Panc1 (cell line): ENCODE measurements around the gene SDHAF4. TPM values are rescaled to one million over a fixed set of nuclear protein-coding genes. Genes with fewer than 3 reads are reported as not detected.

Source experiments
- ATAC-seq: fragments of 200-7000 bp; cut with Tn5 transposase; 2 replicates; pipeline ENCODE4 v1.9.1; 2020; ENCODE audit warnings: mild to moderate bottlenecking, moderate library complexity
- BruUV-seq: library from RNA; stranded (reverse); fragments of 400-500 nt; replicated peaks from 2 replicates; lab custom pipeline; 2021; lab: Mats Ljungman, UMichigan
- CTCF ChIA-PET: fragments of 300-600 bp; sonication (Branson Sonifier 250); formaldehyde crosslinking; loops from one replicate; lab custom pipeline; 2022; ENCODE audit warnings: antibody characterized with exemption; lab: Charles Lee
- POLR2A ChIA-PET: fragments of 300-600 bp; sonication (Branson Sonifier 250); formaldehyde crosslinking; loops from one replicate; lab custom pipeline; 2022; ENCODE audit warnings: antibody characterized with exemption; lab: Charles Lee
- DNase-seq: peaks from one replicate; pipeline ENCODE4 v3.0.0-alpha.2; 2010; ENCODE audit warnings: low read depth, low spot score
- H3K27ac ChIP-seq: 2 replicates; pipeline ENCODE4 v1.5.1; 2011; ENCODE audit warnings: mild to moderate bottlenecking, low read length, inconsistent platforms
- H3K27me3 ChIP-seq: fragments of 200-500 bp; sonication (Bioruptor generic); 2 replicates; pipeline ENCODE4 v1.6.0; 2014; ENCODE audit warnings: low read length, inconsistent platforms; ENCODE audit not compliant: control insufficient read depth, insufficient read depth
- H3K36me3 ChIP-seq: fragments of 200-500 bp; sonication (Bioruptor generic); 2 replicates; pipeline ENCODE4 v1.5.1; 2014; ENCODE audit warnings: inconsistent platforms, mild to moderate bottlenecking, low read length, moderate library complexity; ENCODE audit not compliant: control insufficient read depth, insufficient read depth
- H3K4me1 ChIP-seq: 2 replicates; pipeline ENCODE4 v1.5.1; 2011; ENCODE audit warnings: inconsistent platforms, mild to moderate bottlenecking, low read length, moderate library complexity; ENCODE audit not compliant: control insufficient read depth, insufficient read depth
- H3K4me3 ChIP-seq, 2 experiments: 2 replicates each; pipeline ENCODE4 v1.5.1; 2011 to 2012; ENCODE audit warnings: low read depth in 2 of 2, low read length in 2 of 2, mild to moderate bottlenecking in 2 of 2, inconsistent platforms in 1 of 2, moderate library complexity in 1 of 2
- H3K9me3 ChIP-seq: fragments of 200-500 bp; sonication (Bioruptor generic); 2 replicates; pipeline ENCODE4 v1.5.1; 2014; ENCODE audit warnings: low read depth, mild to moderate bottlenecking, inconsistent platforms, low read length, moderate library complexity; ENCODE audit not compliant: control insufficient read depth, insufficient read depth
- POLR2AphosphoS5 ChIP-seq: IDR thresholded peaks from 2 replicates; pipeline ENCODE4 v1.6.1; 2012; ENCODE audit warnings: mild to moderate bottlenecking, low read depth, low read length, moderate library complexity
- REST ChIP-seq, 2 experiments: IDR thresholded peaks; 2 replicates each; pipeline ENCODE4 v1.6.1; 2011 to 2012; ENCODE audit warnings: low read depth in 2 of 2, control low read depth in 1 of 2, low read length in 1 of 2, mild to moderate bottlenecking in 1 of 2, moderate library complexity in 1 of 2; ENCODE audit not compliant: insufficient read depth in 1 of 2
- SIN3A ChIP-seq: IDR thresholded peaks from 2 replicates; pipeline ENCODE4 v1.6.1; 2012; ENCODE audit warnings: low read depth, mild to moderate bottlenecking, low read length, moderate library complexity, borderline replicate concordance; ENCODE audit not compliant: insufficient read depth
- TCF7L2 ChIP-seq: IDR thresholded peaks from 2 replicates; pipeline ENCODE4 v1.6.1; 2011; ENCODE audit warnings: mild to moderate bottlenecking, low read depth, low read length, inconsistent platforms
- in situ Hi-C: cut with HindIII; loops from 2 replicates; pipeline ENCODE4 v1.10.0; 2016; ENCODE audit warnings: low sequenced_read_pairs, low pct_unique_long_range_greater_than_20kb
- intact Hi-C: fragments of 100-400 bp; cut with micrococcal nuclease; formaldehyde crosslinking; loops from one replicate; pipeline ENCODE4 v1.10.0; 2022; ENCODE audit not compliant: unreplicated experiment
- total RNA-seq: library from RNA; stranded (reverse); gene quantifications from one replicate; pipeline ENCODE4 v1.2.1, GENCODE V29; 2021; ENCODE audit not compliant: unreplicated experiment
- TF ChIP-seq, protein P1 (sequence below): fragments of 450-650 bp; IDR thresholded peaks from 2 replicates; pipeline ENCODE4 v1.5.1; 2017; ENCODE audit warnings: mild to moderate bottlenecking

Gene SDHAF4
- total RNA-seq, 1 experiment from 2014 or later: 14.4 TPM

GRCh38 chr6:70520575-70520974 lies 46.2 kb upstream of the SDHAF4 start:
- POLR2A ChIA-PET: interaction anchor here (0.6 kb wide), 1 partner anchor 150 kb away, joined by 3 read pairs; no protein-coding TSS in a partner anchor
- Histone ChIP-seq H3K27me3 (no peaks in the 10 kb centered on the region), H3K27ac (no peak overlapping the region), H3K36me3 (no peaks in the 10 kb centered on the region), H3K4me3 (no peak overlapping the region), H3K4me1 (no peaks in the 10 kb centered on the region), H3K9me3 (no peaks in the 10 kb centered on the region)
- DNase-seq (peak; percentile 8), ATAC-seq (no peak)
- intact Hi-C loops (loop anchor here (1.0 kb wide), 1 partner anchor 167 kb away; no protein-coding TSS in a partner anchor), in situ Hi-C loops (no loop called here)
- TF ChIP-seq SIN3A: no peak
- TF ChIP-seq, protein P1, sequence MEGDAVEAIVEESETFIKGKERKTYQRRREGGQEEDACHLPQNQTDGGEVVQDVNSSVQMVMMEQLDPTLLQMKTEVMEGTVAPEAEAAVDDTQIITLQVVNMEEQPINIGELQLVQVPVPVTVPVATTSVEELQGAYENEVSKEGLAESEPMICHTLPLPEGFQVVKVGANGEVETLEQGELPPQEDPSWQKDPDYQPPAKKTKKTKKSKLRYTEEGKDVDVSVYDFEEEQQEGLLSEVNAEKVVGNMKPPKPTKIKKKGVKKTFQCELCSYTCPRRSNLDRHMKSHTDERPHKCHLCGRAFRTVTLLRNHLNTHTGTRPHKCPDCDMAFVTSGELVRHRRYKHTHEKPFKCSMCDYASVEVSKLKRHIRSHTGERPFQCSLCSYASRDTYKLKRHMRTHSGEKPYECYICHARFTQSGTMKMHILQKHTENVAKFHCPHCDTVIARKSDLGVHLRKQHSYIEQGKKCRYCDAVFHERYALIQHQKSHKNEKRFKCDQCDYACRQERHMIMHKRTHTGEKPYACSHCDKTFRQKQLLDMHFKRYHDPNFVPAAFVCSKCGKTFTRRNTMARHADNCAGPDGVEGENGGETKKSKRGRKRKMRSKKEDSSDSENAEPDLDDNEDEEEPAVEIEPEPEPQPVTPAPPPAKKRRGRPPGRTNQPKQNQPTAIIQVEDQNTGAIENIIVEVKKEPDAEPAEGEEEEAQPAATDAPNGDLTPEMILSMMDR: peak; percentile 55; the same call in 1 of the 2 replicates
- CTCF ChIA-PET: interaction anchor here (0.8 to 1.1 kb wide), 4 partner anchors 164 to 435 kb away, joined by 3 read pairs; no protein-coding TSS in a partner anchor
- no TSS peak for BruUV-seq

DNA sequence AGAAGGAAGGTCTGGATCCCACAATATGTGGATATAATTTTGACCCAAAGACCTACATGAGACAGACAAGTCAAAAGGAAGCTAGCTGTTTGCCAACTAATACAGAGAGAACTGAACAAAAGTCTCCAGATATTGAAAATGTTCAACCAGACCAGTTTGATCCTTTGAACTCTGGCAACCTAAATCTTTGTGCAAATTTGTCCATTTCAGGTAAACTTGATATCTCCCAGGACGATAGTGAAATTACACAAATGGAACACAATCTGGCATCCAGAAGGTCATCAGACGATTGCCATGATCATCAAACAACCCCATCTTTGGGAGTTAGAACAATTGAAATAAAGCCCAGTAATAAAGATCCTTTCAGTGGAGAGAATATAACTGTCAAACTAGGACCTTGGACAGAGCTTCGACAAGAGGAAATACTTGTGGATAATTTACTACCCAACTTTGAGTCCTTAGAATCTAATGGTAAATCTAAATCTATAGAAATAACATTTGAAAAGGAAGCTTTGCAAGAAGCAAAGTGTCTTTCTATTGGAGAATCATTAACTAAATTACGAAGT lies 41.9 kb upstream of the SDHAF4 start:
- Histone ChIP-seq H3K36me3 (no peaks in the 10 kb centered on the region), H3K4me3 (no peak overlapping the region), H3K27ac (no peak overlapping the region), H3K9me3 (no peaks in the 10 kb centered on the region), H3K4me1 (no peaks in the 10 kb centered on the region), H3K27me3 (no peaks in the 10 kb centered on the region)
- in situ Hi-C loops: no loop called here
- ChIA-PET CTCF (interaction anchor here (0.6 kb wide), 1 partner anchor 304 kb away, joined by 3 read pairs; no protein-coding TSS in a partner anchor), POLR2A (no interaction called here)
- TF ChIP-seq REST (IDR thresholded peaks at IDR 0.05; ENCODE audit: insufficient read depth in 1 of 2, low read depth in 2 of 2, low read length in 1 of 2) (peak in 1 of 2 experiments; percentile 72; a peak in 2 of 4 replicates), SIN3A (no peak), POLR2AphosphoS5 (no peak)
- no peak for DNase-seq
- BruUV-seq: no TSS peak
- ATAC-seq: no peak
- intact Hi-C loops: no loop called here

DNA sequence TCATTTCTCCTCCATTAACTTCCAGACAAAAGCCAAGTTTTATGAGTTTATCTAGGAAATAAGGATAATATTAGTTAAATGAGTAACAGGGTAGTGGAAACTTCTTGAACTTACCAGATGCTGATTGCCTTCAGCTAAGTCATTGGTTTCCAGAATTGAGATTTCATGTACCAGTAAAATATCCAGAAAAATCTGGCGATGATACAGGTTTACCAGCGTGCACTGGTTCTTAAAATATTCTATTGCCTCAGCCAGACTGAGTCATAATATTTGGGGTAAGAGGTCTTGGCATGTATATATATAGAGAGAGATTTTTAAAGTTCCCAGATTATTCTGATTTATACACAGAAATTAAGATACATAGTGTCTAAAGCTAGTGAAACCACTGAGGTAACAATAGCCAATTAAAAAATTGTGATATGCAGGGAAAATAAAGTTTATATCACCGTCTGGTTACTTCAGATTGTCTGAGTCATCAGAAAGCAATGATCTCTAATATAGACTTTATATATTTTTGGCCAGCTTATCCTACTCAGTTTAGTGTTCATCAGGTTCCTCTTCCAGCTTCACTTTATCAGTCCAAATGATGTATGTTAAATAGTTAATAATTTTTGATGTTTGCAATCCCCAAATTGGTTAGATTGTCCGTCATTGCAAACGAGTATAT lies 39.5 kb upstream of the SDHAF4 start:
- ChIA-PET POLR2A (no interaction called here), CTCF (no interaction called here)
- TF ChIP-seq POLR2AphosphoS5 (no peak), TCF7L2 (no peak), SIN3A (no peak), REST (IDR thresholded peaks at IDR 0.05; ENCODE audit: insufficient read depth in 1 of 2, low read depth in 2 of 2, low read length in 1 of 2) (no peak)
- TF ChIP-seq, protein P1: no peak
- Histone ChIP-seq H3K4me1 (no peaks in the 10 kb centered on the region), H3K4me3 (no peak overlapping the region), H3K36me3 (no peaks in the 10 kb centered on the region), H3K9me3 (no peaks in the 10 kb centered on the region), H3K27ac (no peak overlapping the region), H3K27me3 (no peaks in the 10 kb centered on the region)
- no peak for DNase-seq
- ATAC-seq: no peak
- BruUV-seq: no TSS peak
- in situ Hi-C loops: no loop called here
- intact Hi-C loops: no loop called here
